HG03196 (cell line): ENCODE measurements around the gene SUSD3.

Experiments used
- ATAC-seq: cut with Tn5 transposase; IDR thresholded peaks from one replicate; pipeline ENCODE4 v1.9.1; 2021; ENCODE audit not compliant: unreplicated experiment

The SUSD3 gene

DNA sequence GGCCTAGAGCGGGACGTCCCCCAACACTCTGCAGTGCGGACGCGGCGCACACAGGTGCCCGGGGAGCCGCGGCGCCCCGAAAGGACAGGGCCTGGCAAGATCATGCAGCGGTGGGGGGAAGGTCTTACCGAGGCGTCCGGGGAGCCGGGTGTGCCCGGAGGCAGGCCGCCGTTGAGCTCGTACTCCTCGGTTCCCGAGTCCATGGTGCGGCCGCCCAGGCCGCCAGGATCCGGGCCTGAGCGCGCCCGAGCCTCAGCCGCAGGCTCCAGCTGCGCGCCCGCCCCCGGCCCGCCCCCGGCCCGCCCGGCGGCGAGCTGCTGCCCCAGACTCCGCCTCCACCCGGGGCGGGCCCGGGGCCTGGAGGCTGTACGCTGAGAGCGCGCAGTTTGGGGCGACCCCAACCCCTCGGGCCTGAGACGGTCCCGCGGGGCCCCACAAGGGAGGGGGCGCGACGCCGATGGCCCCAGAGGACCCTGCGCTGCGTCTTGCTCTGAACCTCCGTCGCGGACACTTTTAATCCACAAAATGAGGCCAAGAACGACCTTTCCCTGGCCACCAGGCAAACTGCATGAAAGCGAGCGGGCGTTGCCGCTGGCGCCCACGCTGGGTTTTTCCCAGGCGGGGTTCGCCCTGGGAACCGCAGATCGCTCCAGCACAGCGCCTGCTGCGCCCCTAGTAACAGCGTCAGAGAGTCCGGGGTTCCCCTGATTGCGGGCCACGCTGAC is 75.7 kb downstream of the SUSD3 start, which contains the start of gene NINJ1:
Gene NINJ1 (minus strand): TSS at position 237 of the 725 bp plus-strand sequence. CDS start 34 bp downstream, at position 203.
- peak; percentile 66 for ATAC-seq
